DOHH2 (cell line): ENCODE results near the gene ARSK.

Experiments
- H3F3A ChIP-seq: fragments of 200-600 bp; sonication (generic), shearing (Covaris generic); 2 replicates; pipeline ENCODE4 v1.6.0; 2016; ENCODE audit warnings: antibody characterized with exemption, mild to moderate bottlenecking; ENCODE audit not compliant: control insufficient read depth, insufficient read depth
- H3K27ac ChIP-seq: fragments of 200-600 bp; sonication (generic); 2 replicates; pipeline ENCODE4 v1.5.1; 2014; ENCODE audit warnings: low read depth, mild to moderate bottlenecking, low read length, moderate library complexity
- H3K27me3 ChIP-seq: fragments of 200-600 bp; sonication (generic); 2 replicates; pipeline ENCODE4 v1.6.1; 2014; ENCODE audit warnings: mild to moderate bottlenecking, low read length, mixed read lengths; ENCODE audit not compliant: control insufficient read depth
- H3K36me3 ChIP-seq: fragments of 200-600 bp; sonication (generic); 2 replicates; pipeline ENCODE4 v1.6.1; 2014; ENCODE audit warnings: mild to moderate bottlenecking, low read length, moderate library complexity, mixed read lengths; ENCODE audit not compliant: control insufficient read depth
- H3K4me1 ChIP-seq: fragments of 200-600 bp; sonication (generic); 2 replicates; pipeline ENCODE4 v1.6.1; 2014; ENCODE audit warnings: mild to moderate bottlenecking, low read length, mixed read lengths; ENCODE audit not compliant: control insufficient read depth
- H3K4me2 ChIP-seq: fragments of 200-600 bp; sonication (generic); 2 replicates; pipeline ENCODE4 v1.6.0; 2014; ENCODE audit warnings: mild to moderate bottlenecking, low read length, moderate library complexity
- H3K4me3 ChIP-seq: fragments of 200-600 bp; sonication (generic); 2 replicates; pipeline ENCODE4 v1.5.1; 2014; ENCODE audit warnings: mild to moderate bottlenecking, low read length, mixed read lengths
- H3K79me2 ChIP-seq: fragments of 200-600 bp; sonication (generic); 2 replicates; pipeline ENCODE4 v1.6.1; 2014; ENCODE audit warnings: mild to moderate bottlenecking, low read length, mixed read lengths; ENCODE audit not compliant: control insufficient read depth
- H3K9me2 ChIP-seq: fragments of 200-600 bp; sonication (generic); replicated peaks from 2 replicates; pipeline ENCODE4 v1.6.1; 2014; ENCODE audit warnings: mild to moderate bottlenecking, low read length, mixed read lengths; ENCODE audit not compliant: control insufficient read depth
- H3K9me3 ChIP-seq: fragments of 200-600 bp; sonication (generic); 2 replicates; pipeline ENCODE4 v1.6.1; 2014; ENCODE audit warnings: antibody characterized with exemption, low read length, mixed read lengths; ENCODE audit not compliant: control insufficient read depth, insufficient read depth
- H4K20me1 ChIP-seq: fragments of 200-600 bp; sonication (generic); 2 replicates; pipeline ENCODE4 v1.6.0; 2014; ENCODE audit warnings: low read depth, mild to moderate bottlenecking, antibody characterized with exemption, low read length, moderate library complexity; ENCODE audit not compliant: control insufficient read depth, insufficient read depth
- CTCF ChIP-seq: fragments of 200-600 bp; sonication (generic); IDR thresholded peaks from one replicate; pipeline ENCODE4 v1.5.1; 2014; ENCODE audit warnings: antibody characterized with exemption, mild to moderate bottlenecking, low read depth, low read length; ENCODE audit not compliant: poor library complexity, severe bottlenecking
- EZH2phosphoT487 ChIP-seq: fragments of 200-600 bp; sonication (generic); IDR thresholded peaks from 2 replicates; pipeline ENCODE4 v1.6.1; 2017; ENCODE audit warnings: borderline replicate concordance, mild to moderate bottlenecking, antibody characterized with exemption, low read length, moderate library complexity, mixed read lengths

The ARSK gene

GRCh38 chr5:95595289-95595931 is 40.5 kb downstream of the ARSK start:
- Histone ChIP-seq H3K36me3 (no peaks in the 10 kb centered on the region), H3K9me3 (no peaks in the 10 kb centered on the region), H3K4me1 (no peaks in the 10 kb centered on the region), H3K4me2 (no peak overlapping the region), H3K79me2 (no peaks in the 10 kb centered on the region), H3K9me2 (no peaks in the 10 kb centered on the region), H3K4me3 (no peak overlapping the region), H3K27ac (no peak overlapping the region), H3F3A (no peaks in the 10 kb centered on the region), H4K20me1 (no peaks in the 10 kb centered on the region), H3K27me3 (no peaks in the 10 kb centered on the region)
- TF ChIP-seq EZH2phosphoT487 (no peak), CTCF (no peak)

DNA sequence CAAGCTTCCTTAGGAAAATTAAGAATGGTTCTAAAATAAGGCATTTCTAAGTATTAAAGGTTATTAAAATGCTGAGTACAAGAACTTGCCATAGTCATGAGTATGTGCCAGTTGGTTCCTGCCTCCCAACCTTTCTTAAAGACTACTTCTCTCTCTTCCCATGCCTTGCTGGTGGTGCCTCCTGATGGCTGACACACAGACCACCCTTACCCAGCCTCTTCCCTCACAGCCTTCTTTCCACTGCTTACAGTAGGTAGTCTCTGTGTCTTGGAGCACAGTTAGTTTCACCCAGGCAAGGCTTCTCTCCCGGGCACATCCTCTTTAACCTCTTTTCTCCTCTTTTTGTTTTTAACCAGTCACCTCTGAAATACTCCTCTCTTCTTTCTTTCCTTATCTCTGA is 44.4 kb downstream of the ARSK start:
- H3K4me2 ChIP-seq = no peak overlapping the region
- no peaks in the 10 kb centered on the region for H3F3A ChIP-seq
- H3K4me1 ChIP-seq = no peaks in the 10 kb centered on the region
- no peaks in the 10 kb centered on the region for H3K9me3 ChIP-seq
- no peak overlapping the region for H3K4me3 ChIP-seq
- no peaks in the 10 kb centered on the region for H3K27me3 ChIP-seq
- H3K27ac ChIP-seq = no peak overlapping the region
- no peaks in the 10 kb centered on the region for H3K79me2 ChIP-seq
- no peaks in the 10 kb centered on the region for H3K9me2 ChIP-seq
- H3K36me3 ChIP-seq = no peaks in the 10 kb centered on the region; the same call in 1 of the 2 replicates
- no peaks in the 10 kb centered on the region for H4K20me1 ChIP-seq
- TF ChIP-seq EZH2phosphoT487 = no peak
- TF ChIP-seq CTCF = no peak

GRCh38 chr5:95600557-95600956 is 45.7 kb downstream of the ARSK start:
- Histone ChIP-seq H3K4me3 (no peak overlapping the region), H3K27ac (no peak overlapping the region), H3K36me3 (no peaks in the 10 kb centered on the region; the same call in 1 of the 2 replicates), H3K4me1 (no peaks in the 10 kb centered on the region), H3F3A (no peaks in the 10 kb centered on the region), H3K27me3 (no peaks in the 10 kb centered on the region), H4K20me1 (no peaks in the 10 kb centered on the region), H3K79me2 (no peaks in the 10 kb centered on the region), H3K4me2 (no peak overlapping the region), H3K9me2 (no peaks in the 10 kb centered on the region), H3K9me3 (no peaks in the 10 kb centered on the region)
- TF ChIP-seq CTCF (no peak), EZH2phosphoT487 (no peak)
